Stimulated activated CD4-positive, alpha-beta T cell treated with anti-CD3 and anti-CD28 coated beads, Interleukin-2, amount 100 ng/mL, for 48 hours (primary cell): ENCODE measurements around the gene HHAT.
A peak's percentile ranks its signal among the peaks of the same experiment; 100 is the strongest.
"Not testable (repeated sequence)": the region's sequence is repeated elsewhere in the genome, so short reads cannot be mapped to it uniquely, and the experiment has no call there.

Source experiments
- DNase-seq, 2 donors: peaks; one replicate each; pipeline ENCODE4 v3.0.0-alpha.2; 2020

Gene HHAT

GRCh38 chr1:210315529-210315928, 13.2 kb upstream of the HHAT start:
- DNase-seq = no peak

GRCh38 chr1:210321131-210321530, 7.6 kb upstream of the HHAT start:
- DNase-seq = no peak

GRCh38 chr1:210321552-210321951, 7.2 kb upstream of the HHAT start:
- no peak for DNase-seq

- DNase-seq = no peak
Observed at GRCh38 chr1:210323957-210324356, 4.7 kb upstream of the HHAT start.

- no peak for DNase-seq
Observed at GRCh38 chr1:210325026-210325670, 3.6 kb upstream of the HHAT start.

- no peak for DNase-seq
Observed at GRCh38 chr1:210328032-210328745, 513 bp upstream of the HHAT start.

- DNase-seq = no peak
Observed at GRCh38 chr1:210330279-210330866, 1.7 kb downstream of the HHAT start.

GRCh38 chr1:210332233-210332632, 3.5 kb downstream of the HHAT start:
- no peak for DNase-seq

- peak; percentile 42 to 54 for DNase-seq
Observed at GRCh38 chr1:210332719-210333398, 4.2 kb downstream of the HHAT start.

GRCh38 chr1:210335001-210335400, 6.3 kb downstream of the HHAT start:
- DNase-seq = no peak

- no peak for DNase-seq
Observed at GRCh38 chr1:210336362-210336761, 7.7 kb downstream of the HHAT start.

GRCh38 chr1:210339500-210339899, 10.8 kb downstream of the HHAT start:
- no peak for DNase-seq

GRCh38 chr1:210340311-210340710, 11.6 kb downstream of the HHAT start:
- no peak for DNase-seq

- DNase-seq = no peak
Observed at GRCh38 chr1:210340841-210341240, 12.1 kb downstream of the HHAT start.

GRCh38 chr1:210342986-210343780, 14.5 kb downstream of the HHAT start:
- DNase-seq = no peak

- no peak for DNase-seq
Observed at GRCh38 chr1:210344706-210345105, 16.0 kb downstream of the HHAT start.

- no peak for DNase-seq
Observed at GRCh38 chr1:210347112-210347511, 18.4 kb downstream of the HHAT start.

- DNase-seq = no peak
Observed at GRCh38 chr1:210351496-210351895, 22.8 kb downstream of the HHAT start.

GRCh38 chr1:210352575-210352974, 23.9 kb downstream of the HHAT start:
- DNase-seq = no peak

- DNase-seq = not testable (repeated sequence)
Observed at GRCh38 chr1:210354305-210354704, 25.6 kb downstream of the HHAT start.

GRCh38 chr1:210358626-210359025, 29.9 kb downstream of the HHAT start:
- DNase-seq = no peak

GRCh38 chr1:210359255-210359654, 30.6 kb downstream of the HHAT start:
- DNase-seq = no peak
